RKO (cell line): ENCODE results near the gene HSP90B1.
A peak's percentile ranks its signal among the peaks of the same experiment; 100 is the strongest.

Experiments used
- DNase-seq: peaks from one replicate; pipeline ENCODE4 v3.0.0-alpha.2; 2016; ENCODE audit warnings: low spot score

HSP90B1 gene

GRCh38 chr12:103930034-103930786 lies at the start of gene HSP90B1:
Gene HSP90B1, plus strand, starts transcription at chr12:103930410. Its CDS starts 106 bp downstream, at chr12:103930516.
- peak; percentile 100 for DNase-seq

GRCh38 chr12:103881261-103881660 lies 48.9 kb upstream of the HSP90B1 start:
- DNase-seq = no peak

- no peak for DNase-seq
These were observed 47.2 kb upstream of the HSP90B1 start for GRCh38 chr12:103882861-103883596.

GRCh38 chr12:103883908-103884307 lies 46.3 kb upstream of the HSP90B1 start:
- no peak for DNase-seq

- DNase-seq = peak; percentile 53
These were observed 45.9 kb upstream of the HSP90B1 start for GRCh38 chr12:103884316-103884715.

- no peak for DNase-seq
These were observed 43.9 kb upstream of the HSP90B1 start for GRCh38 chr12:103886195-103886797.

GRCh38 chr12:103887738-103888137 lies 42.5 kb upstream of the HSP90B1 start:
- DNase-seq = no peak

GRCh38 chr12:103897316-103897715 lies 32.9 kb upstream of the HSP90B1 start:
- DNase-seq = no peak

- DNase-seq = no peak
These were observed 28.6 kb upstream of the HSP90B1 start for GRCh38 chr12:103901518-103902173.

- no peak for DNase-seq
These were observed 26.2 kb upstream of the HSP90B1 start for GRCh38 chr12:103903993-103904392.

GRCh38 chr12:103905730-103906349 lies 24.4 kb upstream of the HSP90B1 start:
- DNase-seq = peak; percentile 9

GRCh38 chr12:103908246-103908541 lies 22.0 kb upstream of the HSP90B1 start:
- DNase-seq = no peak

- no peak for DNase-seq
These were observed 21.3 kb upstream of the HSP90B1 start for GRCh38 chr12:103908877-103909276.

GRCh38 chr12:103909811-103910210 lies 20.4 kb upstream of the HSP90B1 start:
- no peak for DNase-seq

- DNase-seq = no peak
These were observed 18.1 kb upstream of the HSP90B1 start for GRCh38 chr12:103912069-103912468.

- DNase-seq = no peak
These were observed 17.1 kb upstream of the HSP90B1 start for GRCh38 chr12:103913100-103913499.

GRCh38 chr12:103915306-103915705 lies 14.9 kb upstream of the HSP90B1 start:
- no peak for DNase-seq

GRCh38 chr12:103917873-103918272 lies 12.3 kb upstream of the HSP90B1 start:
- no peak for DNase-seq

GRCh38 chr12:103924761-103925641 lies 5.2 kb upstream of the HSP90B1 start:
- peak; percentile 76 for DNase-seq

GRCh38 chr12:103928682-103929045 lies 1.5 kb upstream of the HSP90B1 start:
- DNase-seq = peak; percentile 42
